Body of pancreas (tissue), 4 donors: Measurements from ENCODE around the gene ATP9B. TPM values are rescaled to one million over a fixed set of nuclear protein-coding genes. Genes with fewer than 3 reads are reported as not detected.
"Not testable (repeated sequence)": the region's sequence is repeated elsewhere in the genome, so short reads cannot be mapped to it uniquely, and the experiment has no call there.

Source experiments
- ATAC-seq: fragments of 150-250 bp; one replicate; pipeline ENCODE4 v1.9.1; 2016
- DNase-seq, 4 donors: peaks; one replicate each; pipeline ENCODE4 v3.0.0-alpha.2; 2019
- H3K27ac ChIP-seq, 4 donors: fragments of 200-600 bp; sonication (generic); 1 replicate in 3 of 4; 2 replicates in 1 of 4; pipeline versions ENCODE4 v1.5.1 to v1.6.1; 2016 to 2019; ENCODE audit warnings: mild to moderate bottlenecking in 1 of 4, mixed read lengths in 1 of 4, moderate library complexity in 1 of 4
- H3K27me3 ChIP-seq, 2 donors: fragments of 200-600 bp; sonication (generic); one replicate each; pipeline ENCODE4 v1.6.0; 2016; ENCODE audit warnings: mild to moderate bottlenecking in 1 of 2
- H3K36me3 ChIP-seq, 2 donors: fragments of 200-600 bp; sonication (generic); replicated peaks in 1 of 2; 2 replicates each; pipeline ENCODE4 v1.5.1; 2016; ENCODE audit warnings: low read depth in 2 of 2; ENCODE audit not compliant: insufficient read depth in 1 of 2
- H3K4me1 ChIP-seq: fragments of 200-600 bp; sonication (generic); one replicate; pipeline ENCODE4 v1.6.0; 2016
- H3K4me3 ChIP-seq, 2 donors: fragments of 200-600 bp; sonication (generic); 1 replicate in 1 of 2; 2 replicates in 1 of 2; pipeline ENCODE4 v1.5.1; 2016 to 2019
- H3K9me3 ChIP-seq, 3 donors: fragments of 200-600 bp; sonication (generic); 1 replicate in 2 of 3; 2 replicates in 1 of 3; pipeline ENCODE4 v1.5.1; 2016
- CTCF ChIP-seq, 7 experiments: fragments of 450-650 bp in 4 of 7; fragments of 200-600 bp in 3 of 7; sonication (generic) in 3 of 7; IDR thresholded peaks; one replicate each; pipeline ENCODE4 v1.5.1; 2016 to 2019; ENCODE audit warnings: antibody characterized with exemption in 7 of 7
- POLR2A ChIP-seq, 3 donors: fragments of 450-650 bp; IDR thresholded peaks; one replicate each; pipeline ENCODE4 v1.6.1; 2016; ENCODE audit warnings: antibody characterized with exemption in 3 of 3, mild to moderate bottlenecking in 2 of 3
- WGBS, 2 donors: methylation state at CpG; one replicate each; pipeline ENCODE4 v1.1.5; 2017; 5-methylcytosine and 5-hydroxymethylcytosine counted together
- intact Hi-C: fragments of 100-400 bp; cut with DNase I; formaldehyde crosslinking; loops from one replicate; pipeline ENCODE4 v1.15.1; 2023
- total RNA-seq, 2 donors: library from RNA; depleted of rRNA; stranded (reverse); fragments of >200 nt; gene quantifications; one replicate each; pipeline ENCODE4 v1.1.0, GENCODE V29; 2016

ATP9B gene
- total RNA-seq, 2 donors from 2014 or later, result 19.7 to 21.1 TPM

DNA sequence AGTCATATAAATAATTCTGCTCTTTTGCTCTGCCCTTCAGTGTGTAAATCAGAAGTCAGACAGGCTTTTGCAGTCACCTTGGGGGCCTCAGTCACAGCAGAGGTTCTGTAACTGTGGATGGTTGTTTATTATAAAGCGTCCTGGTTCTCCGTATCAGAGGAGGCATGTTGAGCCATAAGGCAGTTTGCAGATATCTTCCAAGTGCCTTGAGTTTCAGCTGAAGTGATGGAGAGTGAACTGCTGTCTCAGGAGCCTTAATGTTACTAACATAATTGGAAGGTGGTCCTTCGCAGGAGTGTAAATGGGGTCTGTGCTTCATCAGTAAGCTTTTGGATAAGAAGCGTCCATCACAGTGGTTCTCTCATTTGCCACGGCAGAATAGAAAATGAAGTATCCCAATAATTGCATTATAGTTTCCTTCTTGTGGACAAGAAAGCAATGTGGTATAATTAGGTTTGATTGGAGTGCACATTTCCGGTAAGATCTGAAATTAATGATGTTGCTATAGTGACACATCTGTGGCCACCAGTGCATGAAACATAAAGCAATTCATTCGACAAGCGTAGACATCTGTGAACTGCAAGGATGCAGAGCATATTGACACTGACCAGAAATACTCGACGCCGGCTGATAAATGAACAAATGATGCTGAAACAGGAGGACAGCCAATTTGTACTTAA, 214.1 kb downstream of the ATP9B start:
- no peak for TF ChIP-seq CTCF (IDR thresholded peaks at IDR 0.05)
- TF ChIP-seq POLR2A (IDR thresholded peaks at IDR 0.05), result no peak
- H3K4me3 ChIP-seq, result no peak overlapping the region
- H3K27ac ChIP-seq, result no peak overlapping the region
- no peaks in the 10 kb centered on the region for H3K4me1 ChIP-seq
- no peaks in the 10 kb centered on the region for H3K9me3 ChIP-seq
- DNase-seq (no peak), ATAC-seq (no peak)
- H3K36me3 ChIP-seq, result no peaks in the 10 kb centered on the region
- no peaks in the 10 kb centered on the region for H3K27me3 ChIP-seq
- 85 to 90% methylated on average over 11 of the region's 11 CpGs for WGBS, 2 donors
- intact Hi-C loops, result no loop called here

DNA sequence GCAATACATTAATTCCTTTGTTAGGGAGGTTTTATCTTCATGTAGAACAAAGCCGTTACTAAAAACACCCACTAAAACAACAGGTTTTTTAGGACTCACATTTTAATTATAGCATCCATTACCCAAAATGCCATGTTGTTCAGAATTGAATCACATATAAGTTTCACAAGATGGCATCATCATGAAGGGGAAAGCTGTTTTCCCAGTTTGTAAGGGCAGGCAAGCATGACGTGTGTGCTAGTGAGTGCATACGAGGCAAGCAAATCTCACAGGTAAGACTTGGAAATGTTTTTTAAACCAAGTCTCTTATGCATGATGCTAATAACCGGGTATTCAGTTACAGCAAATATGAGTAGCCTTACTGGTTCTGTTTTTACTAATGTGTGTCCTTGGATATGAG, 214.7 kb downstream of the ATP9B start:
- ATAC-seq (no peak), DNase-seq (no peak)
- intact Hi-C loops, result no loop called here
- Histone ChIP-seq H3K4me1 (no peaks in the 10 kb centered on the region), H3K27ac (no peak overlapping the region), H3K36me3 (no peaks in the 10 kb centered on the region), H3K4me3 (no peak overlapping the region), H3K27me3 (no peaks in the 10 kb centered on the region), H3K9me3 (no peaks in the 10 kb centered on the region)
- TF ChIP-seq CTCF (IDR thresholded peaks at IDR 0.05) (no peak), POLR2A (IDR thresholded peaks at IDR 0.05) (no peak)
- 94 to 96% methylated on average over 4 of the region's 4 CpGs for WGBS, 2 donors

- not testable (repeated sequence) for ATAC-seq, H3K36me3 ChIP-seq
Measured at GRCh38 chr18:79285191-79285590, 216.0 kb downstream of the ATP9B start.

DNA sequence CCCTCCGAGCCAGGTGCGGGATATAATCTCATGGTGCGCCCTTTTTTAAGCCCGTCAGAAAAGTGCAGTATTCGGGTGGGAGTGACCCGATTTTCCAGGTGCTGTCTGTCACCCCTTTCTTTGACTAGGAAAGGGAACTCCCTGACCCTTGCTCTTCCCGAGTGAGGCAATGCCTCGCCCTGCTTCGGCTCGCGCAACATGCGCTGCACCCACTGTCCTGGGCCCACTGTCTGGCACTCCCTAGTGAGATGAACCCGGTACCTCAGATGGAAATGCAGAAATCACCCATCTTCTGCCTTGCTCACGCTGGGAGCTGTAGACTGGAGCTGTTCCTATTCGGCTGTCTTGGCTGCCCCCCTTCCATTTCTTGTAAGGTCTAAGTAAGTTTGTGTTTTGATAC, 221.2 kb downstream of the ATP9B start:
- DNase-seq, H3K4me3 ChIP-seq, H3K4me1 ChIP-seq, intact Hi-C loops, H3K27ac ChIP-seq, H3K9me3 ChIP-seq, ATAC-seq, H3K36me3 ChIP-seq, H3K27me3 ChIP-seq: not testable (repeated sequence)
- WGBS, 2 donors, result 95 to 97% methylated on average over 12 to 15 of the region's 15 CpGs

More at GRCh38 chr18:79285191-79285590, 216.0 kb downstream of the ATP9B start:
- DNase-seq, H3K27me3 ChIP-seq, H3K4me3 ChIP-seq, H3K4me1 ChIP-seq, H3K9me3 ChIP-seq, H3K27ac ChIP-seq, intact Hi-C loops: not testable (repeated sequence)
- WGBS, 2 donors, result 92 to 100% methylated on average over 1 of the region's 1 CpG

DNA sequence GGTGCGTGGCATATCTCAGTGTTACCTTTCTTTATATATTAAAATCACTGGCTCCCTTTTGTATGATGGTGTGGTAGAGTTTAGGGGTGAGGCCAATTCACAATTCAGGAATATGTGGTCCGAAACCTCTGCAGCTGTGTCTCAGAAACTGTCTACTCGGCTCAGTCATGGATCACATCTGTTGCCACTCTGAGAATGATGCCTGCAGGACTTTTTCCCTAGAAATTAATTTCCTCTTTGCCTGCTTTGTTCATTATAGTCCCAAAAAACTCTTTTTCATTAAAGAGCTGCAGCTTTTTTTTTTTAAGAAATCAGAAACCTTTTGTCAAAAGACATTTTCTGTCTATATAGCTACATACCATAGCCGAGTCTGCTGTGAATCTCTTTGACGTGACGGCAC, 221.7 kb downstream of the ATP9B start:
- ATAC-seq (no peak), DNase-seq (no peak)
- Histone ChIP-seq H3K27me3 (no peaks in the 10 kb centered on the region), H3K27ac (no peak overlapping the region), H3K36me3 (peaks cover 0 to 2% of the 10 kb centered on the region in 2 donors), H3K9me3 (no peaks in the 10 kb centered on the region), H3K4me3 (no peak overlapping the region), H3K4me1 (no peaks in the 10 kb centered on the region)
- no peak for TF ChIP-seq CTCF (IDR thresholded peaks at IDR 0.05)
- no peak for TF ChIP-seq POLR2A (IDR thresholded peaks at IDR 0.05)
- intact Hi-C loops, result no loop called here
- 95% methylated on average over 6 of the region's 6 CpGs for WGBS, 2 donors

DNA sequence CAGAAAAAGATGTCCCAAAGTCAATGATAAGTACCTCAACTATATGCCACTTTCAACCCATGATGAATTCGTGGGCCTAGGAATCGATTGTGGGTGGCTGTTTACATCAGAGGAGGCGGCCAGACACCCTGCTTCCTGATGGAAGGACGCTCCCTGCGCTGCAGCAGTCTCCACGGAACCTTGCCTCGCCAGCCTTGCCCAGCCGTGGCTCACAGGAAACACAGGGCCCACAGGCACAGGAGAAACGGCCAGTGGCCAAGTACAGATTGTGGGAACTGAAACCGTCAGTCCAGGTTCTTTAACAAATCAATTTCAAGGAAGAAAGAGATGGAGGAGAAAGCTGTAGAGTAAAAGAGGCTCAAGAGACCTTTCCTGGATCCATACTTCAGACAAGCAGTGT, 225.0 kb downstream of the ATP9B start:
- H3K9me3 ChIP-seq, result no peaks in the 10 kb centered on the region
- intact Hi-C loops, result no loop called here
- DNase-seq (no peak), ATAC-seq (no peak)
- no peak overlapping the region for H3K4me3 ChIP-seq
- H3K27ac ChIP-seq, result no peak overlapping the region
- no peaks in the 10 kb centered on the region for H3K27me3 ChIP-seq
- no peaks in the 10 kb centered on the region for H3K4me1 ChIP-seq
- WGBS, 2 donors, result 83 to 84% methylated on average over 10 of the region's 10 CpGs
- H3K36me3 ChIP-seq, result peaks cover 0 to 2% of the 10 kb centered on the region in 2 donors
- TF ChIP-seq POLR2A (IDR thresholded peaks at IDR 0.05) (no peak), CTCF (IDR thresholded peaks at IDR 0.05) (no peak)
